DND-41 (cell line): ENCODE measurements around the gene ZNF8.
A peak's percentile ranks its signal among the peaks of the same experiment; 100 is the strongest.

Experiments
- ATAC-seq: fragments of 200-7000 bp; cut with Tn5 transposase; 3 replicates; pipeline ENCODE4 v1.9.1; 2021; ENCODE audit warnings: low read depth; ENCODE audit not compliant: insufficient read depth
- DNase-seq: peaks from one replicate; pipeline ENCODE4 v3.0.0-alpha.2; 2020
- H2AFZ ChIP-seq: 2 replicates; pipeline ENCODE4 v1.6.0; 2012; ENCODE audit warnings: low read depth, low read length
- H3K27ac ChIP-seq: 2 replicates; pipeline ENCODE4 v1.5.1; 2012; ENCODE audit warnings: low read length, inconsistent platforms
- H3K27me3 ChIP-seq: fragments of 200-600 bp; sonication (generic); 2 replicates; pipeline ENCODE4 v1.6.0; 2012; ENCODE audit warnings: low read length, mild to moderate bottlenecking, inconsistent platforms; ENCODE audit not compliant: insufficient read depth, poor library complexity
- H3K36me3 ChIP-seq: 2 replicates; pipeline ENCODE4 v1.5.1; 2012; ENCODE audit warnings: low read length, inconsistent platforms; ENCODE audit not compliant: insufficient read depth
- H3K4me1 ChIP-seq: 2 replicates; pipeline ENCODE4 v1.5.1; 2012; ENCODE audit warnings: mild to moderate bottlenecking, low read length; ENCODE audit not compliant: insufficient read depth
- H3K4me2 ChIP-seq: 2 replicates; pipeline ENCODE4 v1.6.0; 2012; ENCODE audit warnings: mild to moderate bottlenecking, moderate library complexity, low read length, inconsistent platforms; ENCODE audit not compliant: insufficient read depth
- H3K4me3 ChIP-seq, 2 experiments: fragments of 200-600 bp in 1 of 2; shearing (Covaris generic) in 1 of 2; 2 replicates each; pipeline ENCODE4 v1.5.1; 2012 to 2016; ENCODE audit warnings: inconsistent platforms in 2 of 2, low read length in 2 of 2, mild to moderate bottlenecking in 2 of 2, low read depth in 1 of 2, moderate library complexity in 1 of 2
- H3K79me2 ChIP-seq: 2 replicates; pipeline ENCODE4 v1.6.0; 2012; ENCODE audit warnings: low read length, inconsistent platforms; ENCODE audit not compliant: insufficient read depth
- H3K9ac ChIP-seq: 2 replicates; pipeline ENCODE4 v1.6.0; 2012; ENCODE audit warnings: low read depth, mild to moderate bottlenecking, inconsistent platforms, low read length, moderate library complexity
- H3K9me3 ChIP-seq: 2 replicates; pipeline ENCODE4 v1.5.1; 2012; ENCODE audit warnings: low read length, moderate library complexity, mild to moderate bottlenecking, inconsistent platforms; ENCODE audit not compliant: insufficient read depth, severe bottlenecking
- H4K20me1 ChIP-seq: 2 replicates; pipeline ENCODE4 v1.6.0; 2012; ENCODE audit warnings: low read length; ENCODE audit not compliant: insufficient read depth
- CTCF ChIP-seq: IDR thresholded peaks from 2 replicates; pipeline ENCODE4 v1.5.1; 2012; ENCODE audit warnings: borderline replicate concordance, low read length, moderate library complexity, mild to moderate bottlenecking; ENCODE audit not compliant: poor library complexity, severe bottlenecking; ENCODE audit errors: extremely low read depth
- EZH2 ChIP-seq: IDR thresholded peaks from 3 replicates; pipeline ENCODE4 v1.6.1; 2012; ENCODE audit warnings: borderline replicate concordance, low read depth, mild to moderate bottlenecking, moderate library complexity, low read length, inconsistent platforms; ENCODE audit not compliant: severe bottlenecking

Gene ZNF8

GRCh38 chr19:58317476-58318072, 38.8 kb downstream of the ZNF8 start:
- H3K4me1 ChIP-seq: no peaks in the 10 kb centered on the region
- no peak for TF ChIP-seq CTCF
- TF ChIP-seq EZH2: no peak
- DNase-seq (peak; percentile 60), ATAC-seq (peak; percentile 73; the same call in 2 of the 3 replicates)
- peaks cover 37% of the 10 kb centered on the region for H3K36me3 ChIP-seq
- H2AFZ ChIP-seq: no peak overlapping the region
- H3K9ac ChIP-seq: no peak overlapping the region
- peaks cover 48% of the 10 kb centered on the region; the same call in 1 of the 2 replicates for H4K20me1 ChIP-seq
- H3K4me3 ChIP-seq: no peak overlapping the region
- no peaks in the 10 kb centered on the region; the same call in 1 of the 2 replicates for H3K79me2 ChIP-seq
- H3K4me2 ChIP-seq: no peak overlapping the region
- H3K27me3 ChIP-seq: no peaks in the 10 kb centered on the region
- H3K27ac ChIP-seq: no peak overlapping the region
- no peaks in the 10 kb centered on the region for H3K9me3 ChIP-seq

GRCh38 chr19:58318297-58318696, 39.5 kb downstream of the ZNF8 start:
- no peak overlapping the region for H3K4me2 ChIP-seq
- H3K79me2 ChIP-seq: no peaks in the 10 kb centered on the region
- H4K20me1 ChIP-seq: peaks cover 43% of the 10 kb centered on the region; the same call in 1 of the 2 replicates
- no peaks in the 10 kb centered on the region for H3K27me3 ChIP-seq
- no peak overlapping the region for H3K27ac ChIP-seq
- H3K9me3 ChIP-seq: no peaks in the 10 kb centered on the region
- H3K4me1 ChIP-seq: no peaks in the 10 kb centered on the region
- TF ChIP-seq EZH2 (no peak), CTCF (no peak)
- H2AFZ ChIP-seq: no peak overlapping the region
- DNase-seq: no peak
- ATAC-seq: no peak
- H3K4me3 ChIP-seq: no peak overlapping the region
- no peak overlapping the region for H3K9ac ChIP-seq
- H3K36me3 ChIP-seq: peaks cover 29% of the 10 kb centered on the region

- ATAC-seq (no peak), DNase-seq (no peak)
- H3K9me3 ChIP-seq: no peaks in the 10 kb centered on the region
- H3K9ac ChIP-seq: no peak overlapping the region
- H4K20me1 ChIP-seq: peaks cover 43% of the 10 kb centered on the region; the same call in 1 of the 2 replicates
- H3K36me3 ChIP-seq: peaks cover 20% of the 10 kb centered on the region
- no peaks in the 10 kb centered on the region for H3K4me1 ChIP-seq
- no peaks in the 10 kb centered on the region for H3K27me3 ChIP-seq
- no peak for TF ChIP-seq CTCF
- no peak overlapping the region for H3K27ac ChIP-seq
- H2AFZ ChIP-seq: no peak overlapping the region
- no peak overlapping the region for H3K4me3 ChIP-seq
- no peak overlapping the region for H3K4me2 ChIP-seq
- H3K79me2 ChIP-seq: no peaks in the 10 kb centered on the region
Measured at GRCh38 chr19:58319241-58319640, 40.5 kb downstream of the ZNF8 start.
